ENCODE results near the gene RBMS1.

- TF ChIP-seq CTCF (IDR thresholded peaks at IDR 0.05) (no peak), POLR2A (IDR thresholded peaks at IDR 0.05) (no peak)
Observed at GRCh38 chr2:160388464-160389263, 104.9 kb downstream of the RBMS1 start.

Measured in esophagus squamous epithelium (tissue), 4 donors.